SK-N-SH treated with all-trans-retinoic acid at 6 μM for 48 hours (cell line): ENCODE measurements around the gene CGNL1.

Source experiments
- ARNTL ChIP-seq: fragments of 450-650 bp; formaldehyde crosslinking; IDR thresholded peaks from 2 replicates; pipeline ENCODE4 v1.5.0; 2020; ENCODE audit warnings: low read depth, mild to moderate bottlenecking, moderate library complexity, borderline replicate concordance
- BACH2 ChIP-seq: fragments of 250-450 bp; sonication (Bioruptor Pico); IDR thresholded peaks from 2 replicates; pipeline ENCODE4 v1.9.0; 2021; ENCODE audit warnings: mild to moderate bottlenecking, borderline replicate concordance
- CSDC2 ChIP-seq: fragments of 250-450 bp; sonication (Bioruptor Pico); IDR thresholded peaks from 2 replicates; pipeline ENCODE4 v1.5.0; 2020; ENCODE audit warnings: mild to moderate bottlenecking, moderate library complexity
- GLIS3 ChIP-seq: fragments of 250-450 bp; sonication (Bioruptor Pico); IDR thresholded peaks from 2 replicates; pipeline ENCODE4 v1.5.0; 2020; ENCODE audit warnings: mild to moderate bottlenecking, moderate library complexity
- ISL1 ChIP-seq: fragments of 250-450 bp; sonication (Bioruptor Pico); IDR thresholded peaks from 2 replicates; pipeline ENCODE4 v2.1.2; 2022; ENCODE audit warnings: mild to moderate bottlenecking, moderate library complexity
- OSR1 ChIP-seq: fragments of 250-450 bp; sonication (Bioruptor Pico); IDR thresholded peaks from 2 replicates; pipeline ENCODE4 v1.8.0; 2022; ENCODE audit warnings: moderate library complexity, mild to moderate bottlenecking, inconsistent platforms
- PATZ1 ChIP-seq: fragments of 250-450 bp; sonication (Bioruptor Pico); IDR thresholded peaks from 2 replicates; pipeline ENCODE4 v1.8.0; 2020; ENCODE audit warnings: mild to moderate bottlenecking, moderate library complexity, borderline replicate concordance
- ZFP3 ChIP-seq: fragments of 250-450 bp; sonication (Bioruptor Pico); IDR thresholded peaks from 2 replicates; pipeline ENCODE4 v1.5.0; 2020; ENCODE audit warnings: mild to moderate bottlenecking, moderate library complexity
- TF ChIP-seq, protein P1 (sequence below): fragments of 250-450 bp; sonication (Bioruptor Pico); IDR thresholded peaks from 2 replicates; pipeline ENCODE4 v1.5.1; 2020; ENCODE audit warnings: low read depth, mild to moderate bottlenecking, moderate library complexity

DNA sequence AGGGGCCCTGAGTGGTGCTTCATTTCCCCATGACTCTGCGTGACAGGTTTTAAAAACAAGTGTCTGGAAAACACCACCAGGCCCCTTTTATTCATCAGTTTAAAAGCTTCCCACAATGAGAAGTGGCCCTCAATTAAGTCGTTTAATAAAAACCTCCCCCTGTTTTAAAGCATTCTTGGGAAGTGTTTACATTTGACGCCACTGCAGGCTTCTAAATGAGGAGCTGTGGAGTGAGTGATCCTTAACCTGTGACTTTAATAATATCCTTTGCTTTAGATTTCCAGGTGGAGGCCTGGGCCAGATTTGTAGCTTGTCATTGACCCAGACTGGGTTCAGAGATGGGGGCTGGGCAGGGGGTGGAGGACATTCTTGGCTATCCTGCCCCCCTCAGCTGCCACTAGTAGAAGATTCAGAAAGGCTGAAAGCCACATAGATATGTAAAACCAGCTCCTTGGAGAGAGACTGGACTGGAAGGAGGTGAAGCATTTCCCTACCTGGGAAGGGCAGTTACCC, 11.3 kb downstream of the CGNL1 start:
- TF ChIP-seq PATZ1 (CRISPR knock-in tag): no peak
- TF ChIP-seq OSR1: no peak
- TF ChIP-seq, protein P1, sequence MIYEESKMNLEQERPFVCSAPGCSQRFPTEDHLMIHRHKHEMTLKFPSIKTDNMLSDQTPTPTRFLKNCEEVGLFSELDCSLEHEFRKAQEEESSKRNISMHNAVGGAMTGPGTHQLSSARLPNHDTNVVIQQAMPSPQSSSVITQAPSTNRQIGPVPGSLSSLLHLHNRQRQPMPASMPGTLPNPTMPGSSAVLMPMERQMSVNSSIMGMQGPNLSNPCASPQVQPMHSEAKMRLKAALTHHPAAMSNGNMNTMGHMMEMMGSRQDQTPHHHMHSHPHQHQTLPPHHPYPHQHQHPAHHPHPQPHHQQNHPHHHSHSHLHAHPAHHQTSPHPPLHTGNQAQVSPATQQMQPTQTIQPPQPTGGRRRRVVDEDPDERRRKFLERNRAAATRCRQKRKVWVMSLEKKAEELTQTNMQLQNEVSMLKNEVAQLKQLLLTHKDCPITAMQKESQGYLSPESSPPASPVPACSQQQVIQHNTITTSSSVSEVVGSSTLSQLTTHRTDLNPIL (CRISPR knock-in tag): no peak
- TF ChIP-seq ARNTL (CRISPR knock-in tag): no peak
- no peak for TF ChIP-seq ZFP3 (CRISPR knock-in tag)
- TF ChIP-seq GLIS3: no peak
- no peak for TF ChIP-seq CSDC2 (CRISPR knock-in tag)
- TF ChIP-seq ISL1 (CRISPR knock-in tag): no peak
- no peak for TF ChIP-seq BACH2 (CRISPR knock-in tag)
